ENCODE data around the gene SLC2A13.

DNA sequence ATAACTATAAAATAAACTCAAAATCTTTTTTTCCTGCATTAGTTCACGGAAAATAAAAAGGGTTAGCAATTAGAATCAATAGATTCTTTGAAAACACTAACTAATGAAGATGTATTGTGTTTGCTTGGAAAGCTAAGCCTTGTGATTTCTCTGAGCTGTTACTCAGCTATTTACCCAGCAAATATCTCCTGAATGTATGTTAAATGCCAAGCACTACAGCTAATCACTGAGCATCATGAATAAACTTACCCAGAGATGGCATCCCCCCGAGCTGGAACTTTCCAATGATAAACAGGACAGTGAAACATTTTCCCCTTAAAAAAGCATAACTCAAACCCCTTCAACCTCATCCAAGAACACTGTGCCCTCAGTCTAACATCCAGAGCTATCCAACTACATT, 71.2 kb downstream of the SLC2A13 start:
- TF ChIP-seq, protein P1, sequence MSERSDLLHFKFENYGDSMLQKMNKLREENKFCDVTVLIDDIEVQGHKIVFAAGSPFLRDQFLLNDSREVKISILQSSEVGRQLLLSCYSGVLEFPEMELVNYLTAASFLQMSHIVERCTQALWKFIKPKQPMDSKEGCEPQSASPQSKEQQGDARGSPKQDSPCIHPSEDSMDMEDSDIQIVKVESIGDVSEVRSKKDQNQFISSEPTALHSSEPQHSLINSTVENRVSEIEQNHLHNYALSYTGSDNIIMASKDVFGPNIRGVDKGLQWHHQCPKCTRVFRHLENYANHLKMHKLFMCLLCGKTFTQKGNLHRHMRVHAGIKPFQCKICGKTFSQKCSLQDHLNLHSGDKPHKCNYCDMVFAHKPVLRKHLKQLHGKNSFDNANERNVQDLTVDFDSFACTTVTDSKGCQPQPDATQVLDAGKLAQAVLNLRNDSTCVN (tag by site-specific recombination; optimal IDR thresholded peaks at IDR 0.05) = no peak
- TF ChIP-seq CTCF (tag by site-specific recombination; IDR thresholded peaks at IDR 0.05) (no peak), ZNF274 (IDR thresholded peaks at IDR 0.05; ENCODE audit: low read length) (no peak), ZNF274 (tag by site-specific recombination; IDR thresholded peaks at IDR 0.05; ENCODE audit: borderline replicate concordance) (no peak), KLF10 (tag by site-specific recombination; IDR thresholded peaks at IDR 0.05) (no peak), ZNF707 (tag by site-specific recombination; IDR thresholded peaks at IDR 0.05) (no peak), RBAK (tag by site-specific recombination; IDR thresholded peaks at IDR 0.05) (no peak), ZNF596 (tag by site-specific recombination; IDR thresholded peaks at IDR 0.05) (no peak), GLIS1 (tag by site-specific recombination; IDR thresholded peaks at IDR 0.05) (no peak), ZNF24 (tag by site-specific recombination; IDR thresholded peaks at IDR 0.05) (no peak)
- TF ChIP-seq, protein P2, sequence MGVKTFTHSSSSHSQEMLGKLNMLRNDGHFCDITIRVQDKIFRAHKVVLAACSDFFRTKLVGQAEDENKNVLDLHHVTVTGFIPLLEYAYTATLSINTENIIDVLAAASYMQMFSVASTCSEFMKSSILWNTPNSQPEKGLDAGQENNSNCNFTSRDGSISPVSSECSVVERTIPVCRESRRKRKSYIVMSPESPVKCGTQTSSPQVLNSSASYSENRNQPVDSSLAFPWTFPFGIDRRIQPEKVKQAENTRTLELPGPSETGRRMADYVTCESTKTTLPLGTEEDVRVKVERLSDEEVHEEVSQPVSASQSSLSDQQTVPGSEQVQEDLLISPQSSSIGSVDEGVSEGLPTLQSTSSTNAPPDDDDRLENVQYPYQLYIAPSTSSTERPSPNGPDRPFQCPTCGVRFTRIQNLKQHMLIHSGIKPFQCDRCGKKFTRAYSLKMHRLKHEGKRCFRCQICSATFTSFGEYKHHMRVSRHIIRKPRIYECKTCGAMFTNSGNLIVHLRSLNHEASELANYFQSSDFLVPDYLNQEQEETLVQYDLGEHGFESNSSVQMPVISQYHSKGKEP (tag by site-specific recombination; IDR thresholded peaks at IDR 0.05) = no peak
- TF ChIP-seq, protein P3, sequence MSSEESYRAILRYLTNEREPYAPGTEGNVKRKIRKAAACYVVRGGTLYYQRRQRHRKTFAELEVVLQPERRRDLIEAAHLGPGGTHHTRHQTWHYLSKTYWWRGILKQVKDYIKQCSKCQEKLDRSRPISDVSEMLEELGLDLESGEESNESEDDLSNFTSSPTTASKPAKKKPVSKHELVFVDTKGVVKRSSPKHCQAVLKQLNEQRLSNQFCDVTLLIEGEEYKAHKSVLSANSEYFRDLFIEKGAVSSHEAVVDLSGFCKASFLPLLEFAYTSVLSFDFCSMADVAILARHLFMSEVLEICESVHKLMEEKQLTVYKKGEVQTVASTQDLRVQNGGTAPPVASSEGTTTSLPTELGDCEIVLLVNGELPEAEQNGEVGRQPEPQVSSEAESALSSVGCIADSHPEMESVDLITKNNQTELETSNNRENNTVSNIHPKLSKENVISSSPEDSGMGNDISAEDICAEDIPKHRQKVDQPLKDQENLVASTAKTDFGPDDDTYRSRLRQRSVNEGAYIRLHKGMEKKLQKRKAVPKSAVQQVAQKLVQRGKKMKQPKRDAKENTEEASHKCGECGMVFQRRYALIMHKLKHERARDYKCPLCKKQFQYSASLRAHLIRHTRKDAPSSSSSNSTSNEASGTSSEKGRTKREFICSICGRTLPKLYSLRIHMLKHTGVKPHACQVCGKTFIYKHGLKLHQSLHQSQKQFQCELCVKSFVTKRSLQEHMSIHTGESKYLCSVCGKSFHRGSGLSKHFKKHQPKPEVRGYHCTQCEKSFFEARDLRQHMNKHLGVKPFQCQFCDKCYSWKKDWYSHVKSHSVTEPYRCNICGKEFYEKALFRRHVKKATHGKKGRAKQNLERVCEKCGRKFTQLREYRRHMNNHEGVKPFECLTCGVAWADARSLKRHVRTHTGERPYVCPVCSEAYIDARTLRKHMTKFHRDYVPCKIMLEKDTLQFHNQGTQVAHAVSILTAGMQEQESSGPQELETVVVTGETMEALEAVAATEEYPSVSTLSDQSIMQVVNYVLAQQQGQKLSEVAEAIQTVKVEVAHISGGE (tag by site-specific recombination; conservative IDR thresholded peaks at IDR 0.05; ENCODE audit: low read depth) = no peak
- TF ChIP-seq, protein P4, sequence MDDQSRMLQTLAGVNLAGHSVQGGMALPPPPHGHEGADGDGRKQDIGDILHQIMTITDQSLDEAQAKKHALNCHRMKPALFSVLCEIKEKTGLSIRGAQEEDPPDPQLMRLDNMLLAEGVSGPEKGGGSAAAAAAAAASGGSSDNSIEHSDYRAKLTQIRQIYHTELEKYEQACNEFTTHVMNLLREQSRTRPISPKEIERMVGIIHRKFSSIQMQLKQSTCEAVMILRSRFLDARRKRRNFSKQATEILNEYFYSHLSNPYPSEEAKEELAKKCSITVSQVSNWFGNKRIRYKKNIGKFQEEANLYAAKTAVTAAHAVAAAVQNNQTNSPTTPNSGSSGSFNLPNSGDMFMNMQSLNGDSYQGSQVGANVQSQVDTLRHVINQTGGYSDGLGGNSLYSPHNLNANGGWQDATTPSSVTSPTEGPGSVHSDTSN (CRISPR knock-in tag; IDR thresholded peaks at IDR 0.05) = no peak

All from HEK293 (cell line).